HCT116 (cell line): ENCODE measurements around the gene CFDP1.

ENCODE experiments used
- EZH2phosphoT487 ChIP-seq: fragments of 200-600 bp; IDR thresholded peaks from 2 replicates; pipeline ENCODE4 v1.6.1; 2018; ENCODE audit warnings: antibody characterized with exemption, borderline replicate concordance
- JUND ChIP-seq: IDR thresholded peaks from 2 replicates; pipeline ENCODE4 v1.6.1; 2012
- POLR2A ChIP-seq: IDR thresholded peaks from 2 replicates; pipeline ENCODE4 v1.7.0; 2011; ENCODE audit warnings: borderline replicate concordance; ENCODE audit not compliant: insufficient read depth, insufficient read length; ENCODE audit errors: extremely low read depth
- SP1 ChIP-seq: IDR thresholded peaks from 2 replicates; pipeline ENCODE4 v1.6.1; 2012; ENCODE audit warnings: low read depth
- ZNF274 ChIP-seq: fragments of 200-500 bp; sonication (Bioruptor generic); IDR thresholded peaks from 2 replicates; pipeline ENCODE4 v1.6.1; 2014; ENCODE audit warnings: mild to moderate bottlenecking, low read depth, low read length, inconsistent platforms
- TF ChIP-seq, protein P1 (sequence below): IDR thresholded peaks from 2 replicates; pipeline ENCODE4 v1.6.1; 2012
- TF ChIP-seq, protein P2 (sequence below), 3 experiments: fragments of 200-600 bp in 1 of 3; sonication (generic) in 1 of 3; IDR thresholded peaks in 2 of 3; conservative IDR thresholded peaks in 1 of 3; 2 replicates each; pipeline ENCODE4 v1.5.1; 2012 to 2017; ENCODE audit warnings: low read depth in 2 of 3, low read length in 2 of 3, antibody characterized with exemption in 1 of 3, borderline replicate concordance in 1 of 3, control low read depth in 1 of 3, mild to moderate bottlenecking in 1 of 3, mixed read lengths in 1 of 3, mixed run types in 1 of 3, moderate library complexity in 1 of 3; ENCODE audit not compliant: insufficient read depth in 1 of 3
- TF ChIP-seq, protein P3 (sequence below): IDR thresholded peaks from 2 replicates; pipeline ENCODE4 v1.6.1; 2012; ENCODE audit warnings: low read depth
- TF ChIP-seq, protein P4 (sequence below): IDR thresholded peaks from 2 replicates; pipeline ENCODE4 v1.6.1; 2012

DNA sequence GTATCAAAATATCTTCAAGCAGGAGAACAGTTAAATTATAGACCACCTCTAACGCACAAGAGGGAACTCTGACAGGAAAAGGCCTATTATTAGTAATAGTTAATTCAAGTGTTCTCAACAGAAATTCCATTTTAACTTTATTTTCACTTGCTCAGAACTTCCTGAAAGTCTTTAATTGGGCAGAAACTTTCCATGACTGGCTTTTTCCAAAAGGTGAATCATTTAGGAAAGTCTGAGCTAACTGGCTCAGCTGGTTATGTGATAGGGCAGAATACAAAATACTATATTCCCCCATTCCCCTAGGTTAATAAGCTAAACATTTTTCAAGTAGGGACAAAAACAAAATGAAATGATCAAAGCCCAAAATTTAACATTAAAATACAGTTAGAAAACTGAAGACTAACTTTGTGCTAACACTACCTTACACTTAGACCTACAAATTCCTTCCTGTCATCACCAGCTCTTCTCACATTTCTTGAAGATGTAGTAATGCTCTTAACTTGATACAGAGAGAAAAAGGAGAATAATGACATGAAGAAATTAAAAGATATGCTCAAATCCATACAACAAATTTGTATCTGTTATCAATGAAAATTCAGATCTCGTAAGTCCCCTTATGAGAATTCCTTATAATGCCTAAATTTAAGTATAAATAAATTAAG lies 31.0 kb downstream of the CFDP1 start:
- TF ChIP-seq, protein P1, sequence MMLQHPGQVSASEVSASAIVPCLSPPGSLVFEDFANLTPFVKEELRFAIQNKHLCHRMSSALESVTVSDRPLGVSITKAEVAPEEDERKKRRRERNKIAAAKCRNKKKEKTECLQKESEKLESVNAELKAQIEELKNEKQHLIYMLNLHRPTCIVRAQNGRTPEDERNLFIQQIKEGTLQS, result 0 out of 2 replicates have a peak, but pooled peaks have one; percentile 18
- TF ChIP-seq, protein P2, sequence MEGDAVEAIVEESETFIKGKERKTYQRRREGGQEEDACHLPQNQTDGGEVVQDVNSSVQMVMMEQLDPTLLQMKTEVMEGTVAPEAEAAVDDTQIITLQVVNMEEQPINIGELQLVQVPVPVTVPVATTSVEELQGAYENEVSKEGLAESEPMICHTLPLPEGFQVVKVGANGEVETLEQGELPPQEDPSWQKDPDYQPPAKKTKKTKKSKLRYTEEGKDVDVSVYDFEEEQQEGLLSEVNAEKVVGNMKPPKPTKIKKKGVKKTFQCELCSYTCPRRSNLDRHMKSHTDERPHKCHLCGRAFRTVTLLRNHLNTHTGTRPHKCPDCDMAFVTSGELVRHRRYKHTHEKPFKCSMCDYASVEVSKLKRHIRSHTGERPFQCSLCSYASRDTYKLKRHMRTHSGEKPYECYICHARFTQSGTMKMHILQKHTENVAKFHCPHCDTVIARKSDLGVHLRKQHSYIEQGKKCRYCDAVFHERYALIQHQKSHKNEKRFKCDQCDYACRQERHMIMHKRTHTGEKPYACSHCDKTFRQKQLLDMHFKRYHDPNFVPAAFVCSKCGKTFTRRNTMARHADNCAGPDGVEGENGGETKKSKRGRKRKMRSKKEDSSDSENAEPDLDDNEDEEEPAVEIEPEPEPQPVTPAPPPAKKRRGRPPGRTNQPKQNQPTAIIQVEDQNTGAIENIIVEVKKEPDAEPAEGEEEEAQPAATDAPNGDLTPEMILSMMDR (IDR thresholded peaks at IDR 0.05 in 2 of 3, conservative IDR thresholded peaks at IDR 0.05 in 1 of 3; ENCODE audit: borderline replicate concordance in 1 of 3, insufficient read depth in 1 of 3, low read depth in 2 of 3, low read length in 2 of 3), result no peak
- no peak for TF ChIP-seq POLR2A
- TF ChIP-seq, protein P3, sequence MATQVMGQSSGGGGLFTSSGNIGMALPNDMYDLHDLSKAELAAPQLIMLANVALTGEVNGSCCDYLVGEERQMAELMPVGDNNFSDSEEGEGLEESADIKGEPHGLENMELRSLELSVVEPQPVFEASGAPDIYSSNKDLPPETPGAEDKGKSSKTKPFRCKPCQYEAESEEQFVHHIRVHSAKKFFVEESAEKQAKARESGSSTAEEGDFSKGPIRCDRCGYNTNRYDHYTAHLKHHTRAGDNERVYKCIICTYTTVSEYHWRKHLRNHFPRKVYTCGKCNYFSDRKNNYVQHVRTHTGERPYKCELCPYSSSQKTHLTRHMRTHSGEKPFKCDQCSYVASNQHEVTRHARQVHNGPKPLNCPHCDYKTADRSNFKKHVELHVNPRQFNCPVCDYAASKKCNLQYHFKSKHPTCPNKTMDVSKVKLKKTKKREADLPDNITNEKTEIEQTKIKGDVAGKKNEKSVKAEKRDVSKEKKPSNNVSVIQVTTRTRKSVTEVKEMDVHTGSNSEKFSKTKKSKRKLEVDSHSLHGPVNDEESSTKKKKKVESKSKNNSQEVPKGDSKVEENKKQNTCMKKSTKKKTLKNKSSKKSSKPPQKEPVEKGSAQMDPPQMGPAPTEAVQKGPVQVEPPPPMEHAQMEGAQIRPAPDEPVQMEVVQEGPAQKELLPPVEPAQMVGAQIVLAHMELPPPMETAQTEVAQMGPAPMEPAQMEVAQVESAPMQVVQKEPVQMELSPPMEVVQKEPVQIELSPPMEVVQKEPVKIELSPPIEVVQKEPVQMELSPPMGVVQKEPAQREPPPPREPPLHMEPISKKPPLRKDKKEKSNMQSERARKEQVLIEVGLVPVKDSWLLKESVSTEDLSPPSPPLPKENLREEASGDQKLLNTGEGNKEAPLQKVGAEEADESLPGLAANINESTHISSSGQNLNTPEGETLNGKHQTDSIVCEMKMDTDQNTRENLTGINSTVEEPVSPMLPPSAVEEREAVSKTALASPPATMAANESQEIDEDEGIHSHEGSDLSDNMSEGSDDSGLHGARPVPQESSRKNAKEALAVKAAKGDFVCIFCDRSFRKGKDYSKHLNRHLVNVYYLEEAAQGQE, result no peak
- no peak for TF ChIP-seq EZH2phosphoT487
- no peak for TF ChIP-seq ZNF274
- TF ChIP-seq, protein P4, sequence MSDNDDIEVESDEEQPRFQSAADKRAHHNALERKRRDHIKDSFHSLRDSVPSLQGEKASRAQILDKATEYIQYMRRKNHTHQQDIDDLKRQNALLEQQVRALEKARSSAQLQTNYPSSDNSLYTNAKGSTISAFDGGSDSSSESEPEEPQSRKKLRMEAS, result no peak
- TF ChIP-seq SP1, result peak; percentile 73
- peak; percentile 77 for TF ChIP-seq JUND
